ENCODE measurements around the gene VWA8.
"Not testable (repeated sequence)": the region's sequence is repeated elsewhere in the genome, so short reads cannot be mapped to it uniquely, and the experiment has no call there.

Gene VWA8

DNA sequence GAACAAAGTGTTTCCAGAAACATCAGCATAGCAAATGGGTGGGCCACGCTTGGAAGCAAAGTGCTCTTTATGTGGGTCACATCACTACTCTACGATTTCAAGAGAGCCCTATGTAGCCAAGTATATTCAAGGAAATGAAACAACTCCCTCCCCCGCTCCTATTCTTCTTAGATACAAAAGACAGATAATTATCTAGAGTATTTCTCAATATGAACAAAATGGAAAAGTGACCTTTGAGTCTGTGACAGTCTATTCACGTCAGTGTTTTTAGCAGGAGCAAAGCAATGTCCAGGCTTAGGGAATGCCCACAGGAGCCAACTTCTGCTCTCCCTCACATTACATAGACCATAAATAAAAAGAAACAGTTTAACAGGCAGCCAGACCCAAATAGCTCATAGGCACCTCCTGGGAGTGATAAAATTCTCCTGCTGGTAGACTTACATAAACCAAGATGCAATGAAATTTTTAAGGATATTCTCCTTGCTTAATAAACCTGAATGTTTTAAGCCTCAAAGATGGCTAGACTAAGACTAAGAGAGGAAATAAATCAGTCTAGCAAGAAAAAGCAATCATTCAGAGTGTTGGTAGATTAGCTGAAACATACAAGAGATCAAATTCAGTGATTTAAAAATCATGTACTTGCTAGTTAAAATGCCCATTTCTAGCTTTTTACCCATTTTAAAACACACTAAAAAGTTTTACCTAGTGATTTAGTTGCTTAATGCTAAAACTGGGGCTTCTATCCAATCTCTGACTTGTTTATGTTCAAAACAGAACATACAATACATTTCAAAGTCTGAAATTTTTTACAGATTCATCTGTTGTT is 320.7 kb downstream of the VWA8 start:
- peak; percentile 26 for DNase-seq

DNA sequence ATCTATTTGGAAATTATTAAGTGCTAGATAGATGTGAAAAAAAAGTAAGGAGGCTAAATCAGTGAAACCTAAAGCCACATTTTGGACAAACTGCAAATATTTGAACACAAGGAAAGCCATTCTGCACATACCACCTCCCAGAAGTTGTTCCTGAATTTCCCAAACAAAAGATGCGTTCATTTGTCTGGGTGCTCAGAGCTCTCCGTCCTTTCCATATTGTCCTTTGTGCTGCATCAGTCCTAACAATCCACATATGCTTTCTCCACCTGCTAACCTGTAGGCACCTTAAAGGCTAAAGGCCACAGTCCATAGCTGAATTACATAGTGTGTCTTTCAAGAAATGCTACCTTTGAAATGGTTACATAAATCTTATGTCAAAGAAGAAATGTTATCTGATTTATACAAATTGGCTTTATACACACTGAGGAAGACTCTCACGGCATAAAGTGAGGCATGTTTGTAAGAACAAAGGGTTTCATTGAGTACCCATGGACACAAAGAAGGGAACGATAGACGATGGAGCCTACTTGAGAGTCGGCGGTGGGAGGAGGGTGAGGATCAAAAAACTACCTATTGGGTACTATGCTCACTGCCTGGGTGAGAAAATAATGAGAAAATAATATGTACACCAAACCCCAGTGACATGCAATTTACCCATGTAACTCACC is 321.5 kb downstream of the VWA8 start:
- no peak for DNase-seq

DNA sequence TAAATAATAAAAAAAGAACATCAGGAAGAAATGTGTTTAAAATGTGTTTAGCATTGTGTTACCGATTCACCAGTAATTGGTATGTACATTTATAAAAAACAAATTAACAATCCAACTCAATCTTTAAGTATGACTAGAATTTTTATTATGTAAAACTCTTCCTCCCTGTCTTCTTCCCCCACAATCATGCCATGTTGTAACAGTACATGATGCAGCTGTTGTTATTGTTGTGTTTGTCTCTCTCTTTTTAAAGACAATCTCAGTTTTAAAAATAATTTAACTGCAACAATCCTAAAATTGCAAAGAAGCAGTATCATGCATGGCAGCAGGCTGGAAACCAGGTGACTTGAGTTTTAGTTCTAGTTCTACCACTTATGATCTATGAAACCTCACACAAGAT is 323.3 kb downstream of the VWA8 start:
- no peak for DNase-seq

DNA sequence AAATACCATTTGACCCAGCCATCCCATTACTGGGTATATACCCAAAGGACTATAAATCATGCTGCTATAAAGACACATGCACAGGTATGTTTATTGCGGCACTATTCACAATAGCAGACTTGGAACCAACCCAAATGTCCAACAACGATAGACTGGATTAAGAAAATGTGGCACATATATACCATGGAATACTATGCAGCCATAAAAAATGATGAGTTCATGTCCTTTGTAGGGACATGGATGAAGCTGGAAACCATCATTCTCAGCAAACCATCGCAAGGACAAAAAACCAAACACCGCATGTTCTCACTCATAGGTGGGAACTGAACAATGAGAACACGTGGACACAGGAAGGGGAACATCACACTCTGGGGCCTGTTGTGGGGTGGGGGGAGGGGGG is 323.9 kb downstream of the VWA8 start:
- DNase-seq = not testable (repeated sequence)

DNA sequence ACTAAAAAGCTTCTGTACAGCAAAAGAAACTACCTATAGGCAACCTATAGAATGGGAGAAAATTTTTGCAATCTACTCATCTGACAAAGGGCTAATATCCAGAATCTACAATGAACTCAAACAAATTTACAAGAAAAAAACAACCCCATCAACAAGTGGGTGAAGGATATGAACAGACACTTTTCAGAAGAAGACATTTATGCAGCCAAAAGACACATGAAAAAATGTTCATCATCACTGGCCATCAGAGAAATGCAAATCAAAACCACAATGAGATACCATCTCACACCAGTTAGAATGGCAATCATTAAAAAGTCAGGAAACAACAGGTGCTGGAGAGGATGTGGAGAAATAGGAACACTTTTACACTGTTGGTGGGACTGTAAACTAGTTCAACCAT is 324.3 kb downstream of the VWA8 start:
- not testable (repeated sequence) for DNase-seq

DNA sequence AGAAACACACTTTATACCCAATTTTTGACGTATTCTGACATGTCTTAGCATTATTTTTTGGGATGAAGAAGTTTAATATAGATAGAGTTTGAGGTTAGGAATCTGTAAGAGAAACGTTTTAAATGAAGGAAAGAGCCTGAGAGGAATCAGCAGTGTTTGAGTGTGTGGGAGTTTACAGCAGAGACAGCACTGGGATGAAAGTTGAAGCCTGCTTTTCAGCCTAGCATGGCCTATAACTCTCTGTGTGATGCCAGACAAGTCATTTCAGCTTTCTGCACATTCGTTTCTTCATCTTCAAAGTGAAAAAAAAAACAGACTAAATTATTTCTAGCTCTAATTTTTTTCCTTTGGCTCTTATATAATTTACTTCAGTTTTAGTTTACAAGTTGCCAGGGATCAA is 326.5 kb downstream of the VWA8 start:
- no peak for DNase-seq

DNA sequence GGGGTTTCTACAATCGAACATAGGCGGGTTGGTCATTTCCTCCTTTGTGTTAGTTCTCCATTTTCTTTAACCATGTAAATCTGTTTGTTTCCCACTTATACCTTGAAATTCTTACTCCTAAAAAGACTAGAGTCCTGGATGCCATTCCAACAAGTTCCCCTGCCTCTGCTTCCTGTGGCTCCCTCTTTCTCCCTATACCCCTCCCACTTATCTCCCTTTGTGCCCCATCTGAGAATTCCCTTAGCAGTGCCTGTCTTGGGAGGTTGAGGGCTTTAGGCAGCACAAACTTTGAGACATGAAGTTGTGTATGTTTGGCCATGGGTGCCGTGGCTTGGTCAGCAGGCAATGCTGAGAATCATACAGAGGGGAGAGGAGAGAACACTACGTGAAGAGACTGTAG is 327.1 kb downstream of the VWA8 start:
- no peak for DNase-seq

DNA sequence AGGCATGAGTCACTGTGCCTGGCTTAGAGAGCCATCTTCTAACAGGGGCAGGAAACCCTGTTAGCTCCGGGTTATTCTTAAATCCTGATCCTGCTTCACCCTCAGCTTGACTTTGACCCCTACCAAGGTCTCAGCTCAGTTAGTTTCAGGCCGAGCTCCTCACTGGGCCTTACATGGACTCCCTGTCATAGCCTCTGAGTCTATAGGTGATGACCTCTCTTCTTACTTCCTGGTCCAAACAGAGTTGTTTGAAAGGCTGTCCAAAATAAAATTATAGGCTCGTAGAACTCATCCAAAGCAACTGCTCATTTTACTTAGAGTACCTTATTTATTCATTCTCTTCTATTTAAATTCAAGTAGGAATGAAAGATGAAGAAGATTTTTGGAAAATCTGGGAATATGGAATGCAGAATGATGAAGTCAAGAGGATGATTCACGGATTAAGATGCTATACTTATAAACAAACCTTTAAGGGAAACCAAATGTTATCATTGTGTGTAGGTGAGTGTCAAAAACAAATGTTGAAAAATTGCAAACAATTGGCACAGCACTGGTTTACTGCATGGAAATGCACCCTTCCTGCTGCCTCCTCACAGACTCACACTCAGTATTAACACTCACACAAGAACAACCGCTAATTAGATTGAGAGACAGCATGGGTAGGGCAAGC is 329.5 kb downstream of the VWA8 start:
- no peak for DNase-seq

DNA sequence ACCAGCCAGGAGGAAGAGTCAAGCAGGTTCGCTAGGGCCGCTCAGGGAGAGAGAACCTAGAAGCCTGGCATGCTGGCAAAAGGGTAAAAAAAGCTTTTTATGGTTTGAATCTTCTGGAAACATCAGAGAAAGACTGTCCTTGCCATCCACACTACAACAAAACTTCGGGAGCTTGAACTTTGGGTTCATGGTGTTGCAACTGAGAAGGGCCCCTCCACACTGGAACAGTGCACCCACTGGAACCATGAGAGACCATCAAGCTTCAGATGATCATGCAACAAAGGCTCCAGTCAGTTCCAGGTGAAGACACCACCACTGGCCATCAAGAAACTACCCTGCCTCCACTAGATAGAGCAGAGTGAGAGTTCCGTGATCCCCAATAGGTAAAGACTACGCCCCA is 333.5 kb downstream of the VWA8 start:
- no peak for DNase-seq

DNA sequence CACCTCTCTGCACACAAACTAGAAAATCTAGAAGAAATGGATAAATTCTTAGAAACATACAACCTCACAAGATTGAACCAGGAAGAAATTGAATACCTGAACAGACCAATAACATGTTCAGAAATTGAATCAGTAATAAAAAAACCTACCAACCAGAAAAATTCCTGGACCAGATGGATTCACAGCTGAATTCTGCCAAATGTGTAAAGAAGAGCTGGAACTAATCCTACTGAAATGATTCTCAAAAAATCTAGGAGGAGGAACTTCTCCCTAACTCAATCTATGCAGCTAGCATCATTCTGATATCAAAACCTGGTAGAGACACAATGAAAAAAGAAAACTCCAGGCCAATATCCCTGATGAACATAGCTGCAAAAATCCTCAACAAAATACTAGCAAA is 336.9 kb downstream of the VWA8 start:
- no peak for DNase-seq

DNA sequence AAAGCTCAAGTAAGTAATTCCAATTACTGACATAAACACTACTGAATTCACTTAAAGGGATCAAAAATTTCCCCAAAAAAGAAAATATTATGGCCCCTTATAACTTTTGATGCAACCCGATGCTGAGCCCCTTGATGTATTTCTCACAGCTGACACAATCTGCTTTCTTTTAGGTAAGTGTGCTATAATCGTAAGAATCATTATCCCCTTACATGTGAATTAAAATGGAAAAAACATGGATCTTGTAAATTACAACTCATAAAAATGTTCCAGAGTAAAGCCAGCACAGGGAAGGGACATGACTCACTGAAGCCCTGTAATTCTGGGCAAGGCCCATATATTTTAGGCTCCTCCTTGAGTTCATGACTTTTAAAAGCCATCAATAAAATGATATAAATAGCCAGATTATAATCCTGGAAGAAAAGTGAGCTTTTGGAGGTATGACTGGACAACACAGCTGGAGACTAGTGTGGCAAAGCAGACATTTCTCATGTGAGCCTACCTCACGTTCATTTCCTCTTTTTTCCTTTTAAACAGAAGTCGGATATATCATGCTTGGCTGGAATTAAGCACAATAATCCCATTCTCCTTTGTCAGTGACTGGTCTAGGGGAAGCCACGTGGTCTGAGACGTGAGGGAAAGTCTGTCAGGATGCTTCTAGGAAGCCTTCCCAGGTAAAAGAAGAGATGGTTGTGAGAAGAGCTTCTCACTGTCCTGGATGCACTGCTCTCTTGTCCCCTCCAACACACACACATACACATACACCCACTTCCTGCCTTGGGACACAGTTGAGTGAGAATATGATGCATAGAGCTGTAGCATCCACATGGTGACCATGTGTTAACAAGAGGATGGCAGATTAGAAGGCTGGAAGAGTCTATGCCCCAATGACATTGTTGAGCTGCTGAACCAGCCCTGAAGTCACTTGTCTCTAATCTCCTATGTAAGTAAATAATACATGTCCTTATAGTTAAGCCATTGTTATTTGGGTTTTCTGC is 338.2 kb downstream of the VWA8 start:
- DNase-seq = no peak

DNA sequence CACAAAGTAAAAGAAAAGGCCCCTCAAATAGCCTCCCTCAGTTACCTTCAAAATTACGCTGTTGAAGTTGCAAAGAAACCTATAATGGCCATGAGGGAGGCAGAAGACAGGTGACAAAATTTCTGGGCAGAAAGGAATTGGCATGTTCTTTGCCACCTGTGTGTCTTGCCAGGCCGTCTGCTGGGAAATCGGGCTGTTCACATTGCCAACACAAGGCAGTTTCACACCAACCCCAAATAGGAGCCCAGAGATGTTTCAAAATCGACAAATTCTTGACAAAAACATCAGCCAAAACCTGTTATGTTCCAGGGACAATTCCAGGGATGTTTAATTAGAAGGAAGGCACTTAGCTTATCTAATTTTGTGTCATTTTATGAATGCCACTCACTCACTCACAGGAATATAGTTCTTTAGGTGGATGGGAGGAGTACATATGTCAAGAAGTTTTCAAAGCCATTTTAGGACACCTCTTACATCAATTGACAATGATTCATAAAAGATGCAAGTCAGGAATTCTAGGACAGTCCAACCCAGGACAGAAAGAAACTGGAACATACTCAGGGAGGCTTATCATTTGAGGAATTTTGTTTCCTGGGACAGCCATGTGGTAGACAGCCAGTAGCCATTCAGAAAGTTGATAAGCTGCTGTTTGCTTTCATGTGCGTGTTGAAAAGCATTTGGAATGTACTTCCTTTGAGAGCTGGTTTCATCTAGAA is 339.0 kb downstream of the VWA8 start:
- DNase-seq = no peak

DNA sequence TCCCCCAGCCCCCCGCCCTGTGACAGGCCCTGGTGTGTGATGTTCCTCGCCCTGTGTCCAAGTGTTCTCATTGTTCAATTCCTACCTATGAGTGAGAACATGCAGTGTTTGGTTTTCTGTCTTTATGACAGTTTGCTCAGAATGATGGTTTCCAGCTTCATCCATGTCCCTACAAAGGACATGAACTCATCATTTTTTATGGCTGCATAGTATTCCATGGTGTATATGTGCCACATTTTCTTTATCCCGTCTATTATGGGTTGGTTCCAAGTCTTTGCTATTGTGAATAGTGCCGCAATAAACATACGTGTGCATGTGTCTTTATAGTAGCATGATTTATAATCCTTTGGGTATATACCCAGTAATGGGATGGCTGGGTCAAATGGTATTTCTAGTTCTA is 343.3 kb downstream of the VWA8 start:
- DNase-seq = not testable (repeated sequence)

DNA sequence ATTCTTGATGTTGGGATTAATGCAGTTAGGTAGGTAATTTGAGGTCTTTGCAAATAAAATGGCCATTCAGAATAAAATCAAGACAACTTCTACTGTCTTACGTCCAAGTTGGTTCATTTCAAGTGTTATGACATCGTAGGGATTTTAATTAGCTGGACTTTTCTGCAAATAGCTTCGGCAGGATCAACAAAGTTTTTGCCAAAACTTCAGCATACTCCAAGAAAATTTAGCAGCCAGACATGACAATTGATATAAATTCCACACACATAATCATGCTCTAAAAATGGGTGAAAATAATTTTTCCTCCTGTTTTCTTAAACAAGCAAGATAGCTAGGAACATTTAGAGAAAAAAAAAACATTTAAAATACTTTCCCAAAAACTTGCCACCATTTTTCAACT is 344.8 kb downstream of the VWA8 start:
- no peak for DNase-seq

DNA sequence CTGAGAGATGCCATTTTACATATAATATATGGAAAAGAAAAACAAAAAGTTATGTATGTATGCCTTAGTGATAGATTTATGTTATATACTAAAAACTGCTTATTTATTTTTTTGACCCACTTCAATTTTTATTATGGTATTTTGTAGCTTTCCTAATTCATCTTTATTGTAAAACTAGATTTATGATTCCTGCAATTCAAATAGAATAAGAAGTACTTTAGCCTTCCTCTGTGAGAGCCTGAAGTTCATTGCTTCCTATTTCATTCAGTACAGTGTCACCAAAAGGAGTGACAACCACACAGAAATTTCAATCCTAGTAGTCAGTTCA is 345.4 kb downstream of the VWA8 start:
- no peak for DNase-seq

DNA sequence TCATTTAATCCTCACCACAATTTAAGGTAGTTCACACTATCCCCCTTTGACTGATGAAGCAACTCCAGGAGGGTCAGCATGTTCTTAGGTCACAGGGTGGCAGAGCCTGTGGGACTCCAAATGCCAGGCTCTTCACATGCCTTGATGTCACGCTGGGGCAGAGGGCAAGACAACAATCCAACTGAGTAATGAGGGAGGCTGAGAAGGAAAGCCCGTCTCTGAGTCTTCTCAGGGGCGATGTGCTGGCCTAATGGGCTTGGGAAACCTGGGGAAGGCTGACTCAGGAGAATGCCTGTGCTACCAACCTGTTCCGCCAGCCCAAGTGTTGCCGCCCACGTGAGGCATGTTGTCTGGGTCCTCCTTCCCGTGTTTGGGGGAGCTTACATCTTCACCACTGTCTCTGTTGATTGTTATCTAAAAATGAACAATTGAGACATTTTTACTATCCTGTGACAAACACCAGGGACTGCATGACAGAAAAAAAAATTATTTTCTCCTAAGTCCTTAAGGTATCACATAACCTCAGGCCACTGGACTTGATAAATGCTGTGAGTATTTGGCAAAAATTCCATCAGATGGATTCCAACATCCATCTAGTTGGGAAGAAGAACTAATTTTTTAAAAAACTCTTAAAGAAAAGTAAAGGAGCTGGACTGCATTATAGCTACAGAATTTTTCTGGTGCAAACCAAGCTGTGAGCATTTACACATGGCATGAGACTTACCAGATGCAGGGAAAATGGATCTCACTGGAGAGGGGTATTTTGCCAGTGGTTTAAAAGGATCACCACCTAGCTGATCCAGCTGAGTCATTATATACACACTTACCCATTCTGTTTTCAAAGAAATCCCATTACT is 346.0 kb downstream of the VWA8 start:
- no peak for DNase-seq

DNA sequence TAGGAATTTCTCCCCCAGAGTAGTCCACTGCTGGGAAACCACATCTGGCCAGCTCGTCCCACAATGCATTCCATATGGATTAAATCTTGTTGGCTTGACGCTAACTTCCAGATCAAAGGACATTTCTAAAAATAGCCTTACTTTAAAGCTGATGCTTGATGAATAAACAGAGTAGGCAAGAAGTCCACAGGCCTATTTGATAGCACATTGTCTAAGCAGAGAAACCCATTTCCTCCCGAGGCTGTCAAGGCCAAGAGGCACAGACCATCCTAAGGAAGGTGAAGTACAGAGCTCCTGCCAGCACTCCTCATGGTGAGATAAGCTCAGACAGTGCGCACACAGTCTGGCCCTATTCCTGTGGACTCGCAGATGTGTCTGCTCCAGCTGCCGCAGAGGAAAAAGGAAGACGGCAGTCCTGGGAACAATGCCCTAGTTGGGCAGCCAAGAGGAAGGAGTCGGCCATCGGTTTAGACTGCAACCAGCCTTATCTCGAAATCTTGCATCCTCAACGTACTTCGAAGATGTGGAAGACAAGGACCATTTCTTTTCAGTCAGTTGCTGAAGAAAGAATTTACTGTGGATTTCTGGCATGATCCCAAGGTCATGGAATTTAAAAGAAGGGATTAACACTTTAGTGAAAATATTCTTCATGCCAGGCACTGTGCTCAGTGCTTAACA is 346.8 kb downstream of the VWA8 start:
- DNase-seq = no peak

DNA sequence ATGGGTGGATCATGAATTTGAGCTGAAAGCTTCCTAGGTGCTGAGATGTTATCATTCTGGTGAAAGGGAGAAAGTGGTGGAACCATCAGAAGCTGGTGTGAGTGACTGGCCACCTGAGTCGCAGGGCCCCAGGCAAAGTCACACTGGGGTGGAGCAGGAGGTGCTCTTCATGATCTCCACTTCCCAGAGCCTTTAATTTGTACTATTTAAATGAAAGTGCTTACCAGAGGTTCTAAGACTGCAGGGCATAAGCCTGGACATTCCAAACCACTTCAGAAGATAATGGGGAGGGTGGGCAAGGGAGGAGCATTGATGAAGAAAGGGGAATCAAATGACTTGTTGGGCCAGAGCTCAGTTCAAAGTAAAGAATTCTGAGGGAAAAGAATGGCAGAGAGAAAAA is 347.4 kb downstream of the VWA8 start:
- no peak for DNase-seq

DNA sequence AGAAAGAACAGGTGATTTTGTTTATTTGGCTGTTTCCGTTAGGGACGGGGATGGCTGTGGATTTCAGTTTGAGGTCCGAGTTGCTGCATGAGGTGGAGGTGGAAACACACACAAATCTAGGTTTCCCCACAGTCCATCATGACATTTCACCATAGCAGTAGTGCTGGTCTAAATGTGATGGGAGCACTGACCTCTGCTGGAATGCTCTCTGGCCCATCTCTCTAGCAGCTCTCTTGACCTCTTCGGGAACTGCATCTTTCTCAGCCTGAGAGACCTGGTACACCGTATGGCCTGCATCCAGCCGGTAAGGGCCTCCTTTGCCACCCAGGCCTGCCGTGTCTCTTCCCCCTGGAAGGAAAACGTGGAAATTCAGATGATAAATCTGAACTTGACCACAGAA is 349.5 kb downstream of the VWA8 start:
- no peak for DNase-seq

DNA sequence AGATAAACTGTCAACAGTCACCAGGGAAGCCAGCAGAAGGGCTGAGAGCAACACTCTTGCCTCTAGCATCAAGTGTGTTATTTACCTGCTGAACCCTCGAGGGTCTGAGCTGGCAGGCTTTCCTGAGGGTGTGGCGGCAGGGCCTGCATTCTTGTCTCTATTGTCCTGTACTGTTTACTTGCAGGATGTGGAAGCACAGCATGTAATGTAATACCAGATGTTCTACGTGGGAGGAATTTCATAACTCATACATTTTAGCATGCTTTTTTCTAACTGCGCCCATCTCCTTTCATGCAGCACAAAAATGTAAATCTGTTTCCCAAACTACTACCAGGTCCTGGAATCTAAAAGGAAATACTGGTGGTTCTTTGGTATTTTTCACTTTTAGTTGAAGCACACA is 350.5 kb downstream of the VWA8 start:
- DNase-seq = no peak

DNA sequence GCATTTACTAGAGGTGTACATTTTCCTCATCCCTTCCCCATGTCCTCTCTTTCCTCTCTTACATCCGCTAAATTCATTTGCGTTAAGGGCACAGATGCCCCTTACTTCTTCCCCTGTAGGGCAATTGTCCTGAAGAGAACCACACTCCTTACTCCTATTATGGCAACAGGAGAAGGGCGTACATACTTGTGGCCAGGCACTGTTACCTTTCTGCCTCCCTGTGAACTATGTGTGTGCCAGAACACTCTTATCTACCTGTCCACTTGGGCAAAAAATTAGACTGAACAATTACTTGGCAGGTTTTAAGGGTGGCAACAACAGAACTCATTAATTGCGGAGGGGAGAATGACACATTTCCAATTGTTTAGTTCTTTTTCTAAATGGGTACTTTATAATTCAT is 351.1 kb downstream of the VWA8 start:
- no peak for DNase-seq
